DND-41 (cell line): ENCODE data around the gene ADAMTSL3.
"Not testable (repeated sequence)": the region's sequence is repeated elsewhere in the genome, so short reads cannot be mapped to it uniquely, and the experiment has no call there.

Experiments used
- ATAC-seq: fragments of 200-7000 bp; cut with Tn5 transposase; 3 replicates; pipeline ENCODE4 v1.9.1; 2021; ENCODE audit warnings: low read depth; ENCODE audit not compliant: insufficient read depth
- DNase-seq: peaks from one replicate; pipeline ENCODE4 v3.0.0-alpha.2; 2020
- H2AFZ ChIP-seq: 2 replicates; pipeline ENCODE4 v1.6.0; 2012; ENCODE audit warnings: low read depth, low read length
- H3K27ac ChIP-seq: 2 replicates; pipeline ENCODE4 v1.5.1; 2012; ENCODE audit warnings: low read length, inconsistent platforms
- H3K27me3 ChIP-seq: fragments of 200-600 bp; sonication (generic); 2 replicates; pipeline ENCODE4 v1.6.0; 2012; ENCODE audit warnings: low read length, mild to moderate bottlenecking, inconsistent platforms; ENCODE audit not compliant: insufficient read depth, poor library complexity
- H3K36me3 ChIP-seq: 2 replicates; pipeline ENCODE4 v1.5.1; 2012; ENCODE audit warnings: low read length, inconsistent platforms; ENCODE audit not compliant: insufficient read depth
- H3K4me1 ChIP-seq: 2 replicates; pipeline ENCODE4 v1.5.1; 2012; ENCODE audit warnings: mild to moderate bottlenecking, low read length; ENCODE audit not compliant: insufficient read depth
- H3K4me2 ChIP-seq: 2 replicates; pipeline ENCODE4 v1.6.0; 2012; ENCODE audit warnings: mild to moderate bottlenecking, moderate library complexity, low read length, inconsistent platforms; ENCODE audit not compliant: insufficient read depth
- H3K4me3 ChIP-seq, 2 experiments: fragments of 200-600 bp in 1 of 2; shearing (Covaris generic) in 1 of 2; 2 replicates each; pipeline ENCODE4 v1.5.1; 2012 to 2016; ENCODE audit warnings: inconsistent platforms in 2 of 2, low read length in 2 of 2, mild to moderate bottlenecking in 2 of 2, low read depth in 1 of 2, moderate library complexity in 1 of 2
- H3K79me2 ChIP-seq: 2 replicates; pipeline ENCODE4 v1.6.0; 2012; ENCODE audit warnings: low read length, inconsistent platforms; ENCODE audit not compliant: insufficient read depth
- H3K9ac ChIP-seq: 2 replicates; pipeline ENCODE4 v1.6.0; 2012; ENCODE audit warnings: low read depth, mild to moderate bottlenecking, inconsistent platforms, low read length, moderate library complexity
- H3K9me3 ChIP-seq: 2 replicates; pipeline ENCODE4 v1.5.1; 2012; ENCODE audit warnings: low read length, moderate library complexity, mild to moderate bottlenecking, inconsistent platforms; ENCODE audit not compliant: insufficient read depth, severe bottlenecking
- H4K20me1 ChIP-seq: 2 replicates; pipeline ENCODE4 v1.6.0; 2012; ENCODE audit warnings: low read length; ENCODE audit not compliant: insufficient read depth
- CTCF ChIP-seq: IDR thresholded peaks from 2 replicates; pipeline ENCODE4 v1.5.1; 2012; ENCODE audit warnings: borderline replicate concordance, low read length, moderate library complexity, mild to moderate bottlenecking; ENCODE audit not compliant: poor library complexity, severe bottlenecking; ENCODE audit errors: extremely low read depth
- EZH2 ChIP-seq: IDR thresholded peaks from 3 replicates; pipeline ENCODE4 v1.6.1; 2012; ENCODE audit warnings: borderline replicate concordance, low read depth, mild to moderate bottlenecking, moderate library complexity, low read length, inconsistent platforms; ENCODE audit not compliant: severe bottlenecking

ADAMTSL3 gene

GRCh38 chr15:84037301-84037700 is 383.4 kb downstream of the ADAMTSL3 start:
- no peaks in the 10 kb centered on the region for H3K4me1 ChIP-seq
- H3K4me2 ChIP-seq = no peak overlapping the region
- no peak overlapping the region for H2AFZ ChIP-seq
- no peaks in the 10 kb centered on the region for H4K20me1 ChIP-seq
- no peak overlapping the region for H3K27ac ChIP-seq
- no peak overlapping the region for H3K9ac ChIP-seq
- no peaks in the 10 kb centered on the region for H3K36me3 ChIP-seq
- H3K9me3 ChIP-seq = no peaks in the 10 kb centered on the region
- H3K4me3 ChIP-seq = no peak overlapping the region
- no peaks in the 10 kb centered on the region for H3K79me2 ChIP-seq
- TF ChIP-seq CTCF = no peak
- TF ChIP-seq EZH2 = no peak
- peaks cover 3% of the 10 kb centered on the region for H3K27me3 ChIP-seq
- ATAC-seq (no peak), DNase-seq (no peak)

- H3K9ac ChIP-seq, H4K20me1 ChIP-seq, H3K27me3 ChIP-seq, H3K79me2 ChIP-seq, H3K36me3 ChIP-seq, H3K4me2 ChIP-seq, H3K27ac ChIP-seq, H3K4me3 ChIP-seq, H2AFZ ChIP-seq, H3K4me1 ChIP-seq, ATAC-seq, H3K9me3 ChIP-seq, DNase-seq: not testable (repeated sequence)
Observed at GRCh38 chr15:84042434-84043056, 388.6 kb downstream of the ADAMTSL3 start.

GRCh38 chr15:84046064-84046637 is 392.2 kb downstream of the ADAMTSL3 start:
- H4K20me1 ChIP-seq = no peaks in the 10 kb centered on the region
- no peak overlapping the region for H3K27ac ChIP-seq
- H3K79me2 ChIP-seq = no peaks in the 10 kb centered on the region
- no peak for DNase-seq
- H3K9me3 ChIP-seq = no peaks in the 10 kb centered on the region
- H2AFZ ChIP-seq = no peak overlapping the region
- H3K27me3 ChIP-seq = no peaks in the 10 kb centered on the region
- no peaks in the 10 kb centered on the region for H3K36me3 ChIP-seq
- no peak overlapping the region for H3K4me3 ChIP-seq
- no peak overlapping the region for H3K9ac ChIP-seq
- TF ChIP-seq CTCF (no peak), EZH2 (no peak)
- H3K4me2 ChIP-seq = no peak overlapping the region
- ATAC-seq = no peak
- no peaks in the 10 kb centered on the region for H3K4me1 ChIP-seq

GRCh38 chr15:84049480-84049879 is 395.6 kb downstream of the ADAMTSL3 start:
- not testable (repeated sequence) for H3K27ac ChIP-seq, DNase-seq, H3K9me3 ChIP-seq, H2AFZ ChIP-seq, H3K36me3 ChIP-seq, H3K27me3 ChIP-seq, H3K79me2 ChIP-seq, H3K4me1 ChIP-seq, H3K4me3 ChIP-seq, H3K4me2 ChIP-seq, H3K9ac ChIP-seq, H4K20me1 ChIP-seq, ATAC-seq
